ENCODE measurements around the gene PELI2.

PELI2 gene

DNA sequence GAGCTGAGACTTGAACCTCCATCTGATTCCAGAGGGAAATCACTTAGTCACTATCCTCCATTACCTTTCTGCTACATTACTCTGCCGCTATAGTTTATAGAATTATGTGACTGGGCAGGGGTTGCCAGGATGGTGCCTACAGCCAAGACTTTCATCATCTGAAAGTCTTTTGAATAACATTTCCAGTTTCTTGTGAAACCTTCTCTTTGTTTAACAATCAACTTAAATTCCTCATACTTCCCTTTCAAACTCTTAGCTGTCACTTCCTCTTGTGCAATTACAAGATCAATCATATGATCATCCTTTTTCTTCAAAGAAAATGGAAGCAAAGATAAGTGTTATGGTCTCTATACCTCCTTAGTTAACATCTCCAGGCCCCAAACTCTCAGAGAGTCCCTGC is 25.4 kb upstream of the PELI2 start:
- no peak overlapping the region for H3K9ac ChIP-seq (ENCODE audit: low read length)
- WGBS = 90% methylated on average over 1 of the region's 1 CpG
- H3K9me3 ChIP-seq (ENCODE audit: control insufficient read depth, low read length) = no peaks in the 10 kb centered on the region
- H3K4me2 ChIP-seq (ENCODE audit: low read length, poor library complexity, severe bottlenecking) = no peak overlapping the region
- no peak overlapping the region for H2BK5ac ChIP-seq (ENCODE audit: low read depth, low read length, poor library complexity, severe bottlenecking)
- no peak for DNase-seq
- no peaks in the 10 kb centered on the region for H3K4me1 ChIP-seq (ENCODE audit: control insufficient read depth, insufficient read depth, low read depth, low read length)
- H3K4me3 ChIP-seq (ENCODE audit: insufficient read depth in 1 of 2, low read depth in 1 of 2, low read length in 2 of 2) = no peak overlapping the region
- H3K27ac ChIP-seq (ENCODE audit: low read length, poor library complexity, severe bottlenecking) = no peak overlapping the region
- no peaks in the 10 kb centered on the region for H3K79me1 ChIP-seq (replicated peaks; ENCODE audit: low read length, poor library complexity, severe bottlenecking)
- H3K4ac ChIP-seq (ENCODE audit: low read depth in 1 of 2, low read length in 2 of 2) = no peak overlapping the region
- peaks cover 0 to 9% of the 10 kb centered on the region in 2 experiments for H3K27me3 ChIP-seq (ENCODE audit: control insufficient read depth in 1 of 2, insufficient read depth in 1 of 2, low read length in 2 of 2)
- no peak overlapping the region for H3K14ac ChIP-seq (ENCODE audit: low read length in 2 of 2)
- no peak overlapping the region for H3K18ac ChIP-seq (ENCODE audit: low read depth in 1 of 2, low read length in 2 of 2)
- H2BK12ac ChIP-seq (ENCODE audit: low read length in 2 of 2) = no peak overlapping the region
- H4K91ac ChIP-seq (ENCODE audit: low read length) = no peak overlapping the region
- H3K36me3 ChIP-seq (ENCODE audit: control insufficient read depth in 1 of 2, insufficient read depth in 2 of 2, low read depth in 1 of 2, low read length in 2 of 2) = no peaks in the 10 kb centered on the region
- H4K8ac ChIP-seq (ENCODE audit: low read length) = no peak overlapping the region
- no peak overlapping the region for H2BK15ac ChIP-seq (ENCODE audit: low read depth, poor library complexity, severe bottlenecking)
- H2AFZ ChIP-seq (ENCODE audit: low read depth, low read length) = no peak overlapping the region
- no peak overlapping the region for H2AK5ac ChIP-seq (ENCODE audit: low read length, severe bottlenecking)
- no peak overlapping the region for H2BK120ac ChIP-seq (ENCODE audit: low read depth, low read length)
- H3K23ac ChIP-seq (ENCODE audit: low read length in 2 of 2) = no peak overlapping the region

DNA sequence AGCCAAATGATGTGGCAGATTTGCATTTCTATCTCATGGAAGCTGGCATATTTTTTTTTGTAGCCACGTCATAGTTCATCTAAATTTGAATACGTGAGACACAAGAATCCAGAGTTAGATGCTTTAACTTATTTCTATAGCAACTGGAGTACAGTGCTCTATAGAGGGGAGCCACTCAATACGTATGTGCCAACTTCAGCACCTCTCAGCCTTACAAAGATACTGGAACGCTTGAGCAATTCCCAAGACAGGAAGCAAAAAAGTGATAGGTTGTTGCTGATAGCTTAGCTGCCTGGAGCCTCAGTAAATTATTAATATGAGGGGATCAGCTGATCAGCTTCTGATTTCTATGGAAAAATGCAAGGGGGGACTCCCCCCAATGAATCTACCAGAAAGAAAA is 24.1 kb upstream of the PELI2 start:
- Histone ChIP-seq H3K4me1 (ENCODE audit: control insufficient read depth, insufficient read depth, low read depth, low read length) (no peaks in the 10 kb centered on the region), H3K36me3 (ENCODE audit: control insufficient read depth in 1 of 2, insufficient read depth in 2 of 2, low read depth in 1 of 2, low read length in 2 of 2) (no peaks in the 10 kb centered on the region), H3K4me3 (ENCODE audit: insufficient read depth in 1 of 2, low read depth in 1 of 2, low read length in 2 of 2) (no peak overlapping the region), H2AK5ac (ENCODE audit: low read length, severe bottlenecking) (no peak overlapping the region), H3K4me2 (ENCODE audit: low read length, poor library complexity, severe bottlenecking) (no peak overlapping the region), H3K27ac (ENCODE audit: low read length, poor library complexity, severe bottlenecking) (no peak overlapping the region), H3K14ac (ENCODE audit: low read length in 2 of 2) (no peak overlapping the region), H2BK15ac (ENCODE audit: low read depth, poor library complexity, severe bottlenecking) (no peak overlapping the region), H3K18ac (ENCODE audit: low read depth in 1 of 2, low read length in 2 of 2) (no peak overlapping the region), H3K79me1 (replicated peaks; ENCODE audit: low read length, poor library complexity, severe bottlenecking) (no peaks in the 10 kb centered on the region), H4K91ac (ENCODE audit: low read length) (no peak overlapping the region), H2BK5ac (ENCODE audit: low read depth, low read length, poor library complexity, severe bottlenecking) (no peak overlapping the region), H2BK120ac (ENCODE audit: low read depth, low read length) (no peak overlapping the region), H2BK12ac (ENCODE audit: low read length in 2 of 2) (no peak overlapping the region), H2AFZ (ENCODE audit: low read depth, low read length) (no peak overlapping the region), H3K4ac (ENCODE audit: low read depth in 1 of 2, low read length in 2 of 2) (no peak overlapping the region), H4K8ac (ENCODE audit: low read length) (no peak overlapping the region), H3K9ac (ENCODE audit: low read length) (no peak overlapping the region), H3K23ac (ENCODE audit: low read length in 2 of 2) (no peak overlapping the region), H3K9me3 (ENCODE audit: control insufficient read depth, low read length) (no peaks in the 10 kb centered on the region), H3K27me3 (ENCODE audit: control insufficient read depth in 1 of 2, insufficient read depth in 1 of 2, low read length in 2 of 2) (peaks cover 0 to 5% of the 10 kb centered on the region in 2 experiments)
- 93% methylated on average over 3 of the region's 4 CpGs for WGBS
- no peak for DNase-seq

DNA sequence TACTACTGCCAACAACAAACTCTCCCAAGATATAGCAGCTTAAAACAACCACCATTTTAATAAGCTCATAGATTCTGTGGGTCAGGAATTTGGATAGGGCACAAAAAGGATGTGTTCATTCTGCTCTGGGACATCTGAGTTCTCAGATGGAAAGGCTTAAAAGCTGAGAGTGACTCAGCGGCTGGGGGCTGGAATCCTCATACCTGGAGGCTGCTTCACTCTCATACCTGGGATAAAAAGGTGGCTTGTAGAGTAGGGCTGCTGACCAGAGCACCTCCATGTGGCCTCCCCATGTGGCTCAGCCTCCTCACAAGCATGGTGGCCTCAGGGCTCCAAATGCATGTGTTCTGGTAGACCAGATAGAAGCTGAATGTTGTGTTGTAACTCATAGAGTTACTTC is 20.2 kb upstream of the PELI2 start:
- H2BK12ac ChIP-seq (ENCODE audit: low read length in 2 of 2) = no peak overlapping the region
- DNase-seq = no peak
- peaks cover 0 to 5% of the 10 kb centered on the region in 2 experiments for H3K27me3 ChIP-seq (ENCODE audit: control insufficient read depth in 1 of 2, insufficient read depth in 1 of 2, low read length in 2 of 2)
- H3K27ac ChIP-seq (ENCODE audit: low read length, poor library complexity, severe bottlenecking) = no peak overlapping the region
- H3K4me2 ChIP-seq (ENCODE audit: low read length, poor library complexity, severe bottlenecking) = no peak overlapping the region
- H2BK5ac ChIP-seq (ENCODE audit: low read depth, low read length, poor library complexity, severe bottlenecking) = no peak overlapping the region
- H3K9me3 ChIP-seq (ENCODE audit: control insufficient read depth, low read length) = no peaks in the 10 kb centered on the region
- no peak overlapping the region for H3K4ac ChIP-seq (ENCODE audit: low read depth in 1 of 2, low read length in 2 of 2)
- H3K36me3 ChIP-seq (ENCODE audit: control insufficient read depth in 1 of 2, insufficient read depth in 2 of 2, low read depth in 1 of 2, low read length in 2 of 2) = no peaks in the 10 kb centered on the region
- no peak overlapping the region for H4K91ac ChIP-seq (ENCODE audit: low read length)
- no peak overlapping the region for H2BK120ac ChIP-seq (ENCODE audit: low read depth, low read length)
- 87% methylated on average over 1 of the region's 1 CpG for WGBS
- no peak overlapping the region for H3K4me3 ChIP-seq (ENCODE audit: insufficient read depth in 1 of 2, low read depth in 1 of 2, low read length in 2 of 2)
- no peaks in the 10 kb centered on the region for H3K79me1 ChIP-seq (replicated peaks; ENCODE audit: low read length, poor library complexity, severe bottlenecking)
- no peak overlapping the region for H3K18ac ChIP-seq (ENCODE audit: low read depth in 1 of 2, low read length in 2 of 2)
- H3K4me1 ChIP-seq (ENCODE audit: control insufficient read depth, insufficient read depth, low read depth, low read length) = no peaks in the 10 kb centered on the region
- no peak overlapping the region for H3K9ac ChIP-seq (ENCODE audit: low read length)
- no peak overlapping the region for H3K23ac ChIP-seq (ENCODE audit: low read length in 2 of 2)
- H4K8ac ChIP-seq (ENCODE audit: low read length) = no peak overlapping the region
- no peak overlapping the region for H2AK5ac ChIP-seq (ENCODE audit: low read length, severe bottlenecking)
- no peak overlapping the region for H3K14ac ChIP-seq (ENCODE audit: low read length in 2 of 2)
- no peak overlapping the region for H2BK15ac ChIP-seq (ENCODE audit: low read depth, poor library complexity, severe bottlenecking)
- no peak overlapping the region for H2AFZ ChIP-seq (ENCODE audit: low read depth, low read length)

DNA sequence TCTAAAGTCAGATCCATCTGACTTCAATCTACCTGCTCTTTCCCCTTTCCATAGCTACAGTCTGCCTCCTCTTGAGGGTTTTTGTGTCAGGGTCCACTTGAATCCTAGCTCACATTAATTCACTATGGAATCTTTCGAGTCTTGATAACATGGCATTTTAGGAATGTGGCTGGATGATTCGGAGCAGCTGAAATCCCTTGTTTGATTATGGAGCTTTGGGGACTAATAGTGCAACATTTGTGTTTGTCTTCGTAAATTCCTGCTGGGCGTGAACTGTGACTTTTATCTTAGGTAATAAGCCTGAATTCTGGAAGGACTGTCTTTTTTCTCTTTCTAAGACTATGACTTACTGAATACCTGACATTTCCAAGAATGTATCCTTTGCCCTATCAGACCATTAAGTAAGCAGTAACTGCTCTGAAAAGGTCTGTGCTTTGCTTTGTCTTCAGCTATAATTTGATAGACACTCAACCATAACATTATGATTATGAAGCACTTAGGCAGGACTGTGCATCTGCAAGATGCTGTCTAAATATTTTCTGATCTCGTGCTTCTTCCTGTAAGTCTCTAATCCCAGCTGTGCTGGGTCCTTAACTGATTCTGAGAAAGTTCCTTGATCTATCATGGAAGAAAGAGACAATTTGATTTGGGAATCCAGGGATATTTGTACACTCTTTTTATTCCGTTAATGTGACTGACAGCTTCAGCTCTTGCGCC is 19.0 kb upstream of the PELI2 start:
- H3K18ac ChIP-seq (ENCODE audit: low read depth in 1 of 2, low read length in 2 of 2) = no peak overlapping the region
- no peaks in the 10 kb centered on the region for H3K9me3 ChIP-seq (ENCODE audit: control insufficient read depth, low read length)
- H2AK5ac ChIP-seq (ENCODE audit: low read length, severe bottlenecking) = no peak overlapping the region
- DNase-seq = no peak
- no peak overlapping the region for H4K8ac ChIP-seq (ENCODE audit: low read length)
- H3K9ac ChIP-seq (ENCODE audit: low read length) = no peak overlapping the region
- H3K4me1 ChIP-seq (ENCODE audit: control insufficient read depth, insufficient read depth, low read depth, low read length) = no peaks in the 10 kb centered on the region
- no peak overlapping the region for H3K23ac ChIP-seq (ENCODE audit: low read length in 2 of 2)
- H3K4me2 ChIP-seq (ENCODE audit: low read length, poor library complexity, severe bottlenecking) = no peak overlapping the region
- no peaks in the 10 kb centered on the region for H3K36me3 ChIP-seq (ENCODE audit: control insufficient read depth in 1 of 2, insufficient read depth in 2 of 2, low read depth in 1 of 2, low read length in 2 of 2)
- no peak overlapping the region for H3K14ac ChIP-seq (ENCODE audit: low read length in 2 of 2)
- H3K4me3 ChIP-seq (ENCODE audit: insufficient read depth in 1 of 2, low read depth in 1 of 2, low read length in 2 of 2) = no peak overlapping the region
- no peaks in the 10 kb centered on the region for H3K79me1 ChIP-seq (replicated peaks; ENCODE audit: low read length, poor library complexity, severe bottlenecking)
- H4K91ac ChIP-seq (ENCODE audit: low read length) = no peak overlapping the region
- H2BK12ac ChIP-seq (ENCODE audit: low read length in 2 of 2) = no peak overlapping the region
- H2AFZ ChIP-seq (ENCODE audit: low read depth, low read length) = no peak overlapping the region
- 77% methylated on average over 6 of the region's 7 CpGs for WGBS
- no peak overlapping the region for H2BK15ac ChIP-seq (ENCODE audit: low read depth, poor library complexity, severe bottlenecking)
- H3K27ac ChIP-seq (ENCODE audit: low read length, poor library complexity, severe bottlenecking) = no peak overlapping the region
- H2BK5ac ChIP-seq (ENCODE audit: low read depth, low read length, poor library complexity, severe bottlenecking) = no peak overlapping the region
- H3K4ac ChIP-seq (ENCODE audit: low read depth in 1 of 2, low read length in 2 of 2) = no peak overlapping the region
- H3K27me3 ChIP-seq (ENCODE audit: control insufficient read depth in 1 of 2, insufficient read depth in 1 of 2, low read length in 2 of 2) = peaks cover 0 to 5% of the 10 kb centered on the region in 2 experiments
- no peak overlapping the region for H2BK120ac ChIP-seq (ENCODE audit: low read depth, low read length)
